ENCODE data around the gene RPL18A. TPM values are rescaled to one million over a fixed set of nuclear protein-coding genes. Genes with fewer than 3 reads are reported as not detected.

RPL18A gene
- total and polyA plus RNA-seq, 2 of the 13 experiments (the other 11 are each of a cell fraction or from before 2014, with no cell fraction given): 1,471 to 2,004 TPM

DNA sequence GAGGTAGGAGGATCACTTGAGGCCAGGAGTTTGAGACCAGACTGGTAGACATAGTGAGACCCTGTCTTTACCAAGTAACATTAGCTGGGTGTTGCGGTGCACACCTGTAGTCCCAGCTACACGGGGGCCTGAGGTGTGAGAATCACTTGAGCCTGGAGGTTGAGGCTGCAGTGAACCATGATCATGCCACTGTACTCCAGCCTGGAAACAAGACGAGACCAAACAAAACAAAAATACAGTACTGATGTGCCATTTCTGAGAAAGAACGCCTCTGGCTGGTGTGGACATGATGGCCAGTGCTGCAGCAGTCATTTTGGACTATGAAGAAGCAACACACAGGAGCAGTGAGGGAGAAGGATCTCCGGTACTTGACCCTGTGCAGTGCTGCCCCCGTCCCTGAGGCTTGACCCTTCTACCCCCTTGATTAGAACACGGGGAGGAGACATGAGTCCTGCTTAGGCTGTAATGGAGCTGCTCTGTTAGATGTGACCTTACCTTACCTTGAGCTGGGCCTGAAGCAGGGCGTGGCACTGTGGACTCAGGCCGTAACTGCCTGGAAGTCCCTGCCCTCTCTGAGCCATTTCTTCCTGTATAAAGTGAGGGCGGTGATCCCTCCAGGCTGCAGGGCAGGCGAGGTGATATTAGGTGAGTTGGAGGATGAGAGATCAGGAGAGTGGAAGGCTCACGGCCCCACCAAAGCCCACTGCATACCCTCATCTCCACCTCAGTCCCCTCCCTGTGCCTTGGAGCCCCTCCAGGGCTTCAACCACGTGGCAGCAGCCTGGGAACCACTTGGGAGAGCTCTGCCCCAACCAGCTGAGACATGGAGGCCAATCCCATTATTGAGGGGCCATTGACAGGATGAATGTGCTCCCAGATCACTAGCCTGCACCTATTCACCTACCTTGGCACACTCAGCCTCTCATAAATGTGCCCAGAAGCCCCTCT, 5.9 kb downstream of the RPL18A start (continued):
- no peak; the same call in 1 of the 2 replicates for TF ChIP-seq GABPB1 (CRISPR knock-in tag; IDR thresholded peaks at IDR 0.05)
- no peak for TF ChIP-seq ZNF3 (CRISPR knock-in tag; IDR thresholded peaks at IDR 0.05)
- no peak for TF ChIP-seq TGIF2 (CRISPR knock-in tag; IDR thresholded peaks at IDR 0.05)
- no peak for TF ChIP-seq ZNF207 (IDR thresholded peaks at IDR 0.05; ENCODE audit: borderline replicate concordance)
- no peak for TF ChIP-seq ZNF567 (CRISPR knock-in tag; IDR thresholded peaks at IDR 0.05; ENCODE audit: borderline replicate concordance)
- TF ChIP-seq, protein P1, sequence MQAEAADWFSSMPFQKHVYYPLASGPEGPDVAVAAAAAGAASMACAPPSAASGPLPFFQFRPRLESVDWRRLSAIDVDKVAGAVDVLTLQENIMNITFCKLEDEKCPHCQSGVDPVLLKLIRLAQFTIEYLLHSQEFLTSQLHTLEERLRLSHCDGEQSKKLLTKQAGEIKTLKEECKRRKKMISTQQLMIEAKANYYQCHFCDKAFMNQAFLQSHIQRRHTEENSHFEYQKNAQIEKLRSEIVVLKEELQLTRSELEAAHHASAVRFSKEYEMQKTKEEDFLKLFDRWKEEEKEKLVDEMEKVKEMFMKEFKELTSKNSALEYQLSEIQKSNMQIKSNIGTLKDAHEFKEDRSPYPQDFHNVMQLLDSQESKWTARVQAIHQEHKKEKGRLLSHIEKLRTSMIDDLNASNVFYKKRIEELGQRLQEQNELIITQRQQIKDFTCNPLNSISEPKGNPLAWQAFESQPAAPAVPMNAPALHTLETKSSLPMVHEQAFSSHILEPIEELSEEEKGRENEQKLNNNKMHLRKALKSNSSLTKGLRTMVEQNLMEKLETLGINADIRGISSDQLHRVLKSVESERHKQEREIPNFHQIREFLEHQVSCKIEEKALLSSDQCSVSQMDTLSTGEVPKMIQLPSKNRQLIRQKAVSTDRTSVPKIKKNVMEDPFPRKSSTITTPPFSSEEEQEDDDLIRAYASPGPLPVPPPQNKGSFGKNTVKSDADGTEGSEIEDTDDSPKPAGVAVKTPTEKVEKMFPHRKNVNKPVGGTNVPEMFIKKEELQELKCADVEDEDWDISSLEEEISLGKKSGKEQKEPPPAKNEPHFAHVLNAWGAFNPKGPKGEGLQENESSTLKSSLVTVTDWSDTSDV (CRISPR knock-in tag; IDR thresholded peaks at IDR 0.05): no peak
- no peak for TF ChIP-seq ZBTB7B (CRISPR knock-in tag; IDR thresholded peaks at IDR 0.05)
- TF ChIP-seq, protein P2, sequence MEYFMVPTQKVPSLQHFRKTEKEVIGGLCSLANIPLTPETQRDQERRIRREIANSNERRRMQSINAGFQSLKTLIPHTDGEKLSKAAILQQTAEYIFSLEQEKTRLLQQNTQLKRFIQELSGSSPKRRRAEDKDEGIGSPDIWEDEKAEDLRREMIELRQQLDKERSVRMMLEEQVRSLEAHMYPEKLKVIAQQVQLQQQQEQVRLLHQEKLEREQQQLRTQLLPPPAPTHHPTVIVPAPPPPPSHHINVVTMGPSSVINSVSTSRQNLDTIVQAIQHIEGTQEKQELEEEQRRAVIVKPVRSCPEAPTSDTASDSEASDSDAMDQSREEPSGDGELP (IDR thresholded peaks at IDR 0.05; ENCODE audit: borderline replicate concordance, low read depth): no peak
- no peak for TF ChIP-seq ZNF713 (CRISPR knock-in tag; IDR thresholded peaks at IDR 0.05)
- 0 out of 2 replicates have a peak, but pooled peaks have one; percentile 10 for TF ChIP-seq SAP130 (CRISPR knock-in tag; IDR thresholded peaks at IDR 0.05; ENCODE audit: low read depth)
- TF ChIP-seq MBNL3 (CRISPR knock-in tag; conservative IDR thresholded peaks at IDR 0.05): no peak
- no peak for TF ChIP-seq ZNF652 (CRISPR knock-in tag; IDR thresholded peaks at IDR 0.05; ENCODE audit: borderline replicate concordance, low read depth)
- peak; percentile 84; the same call in 1 of the 2 replicates for TF ChIP-seq ZNF326 (CRISPR knock-in tag; IDR thresholded peaks at IDR 0.05; ENCODE audit: borderline replicate concordance)
- TF ChIP-seq ZNF468 (CRISPR knock-in tag; IDR thresholded peaks at IDR 0.05): no peak
- no peak for TF ChIP-seq ZNF430 (CRISPR knock-in tag; IDR thresholded peaks at IDR 0.05)
- TF ChIP-seq MED8 (CRISPR knock-in tag; IDR thresholded peaks at IDR 0.05; ENCODE audit: insufficient replicate concordance): no peak
- no peak for TF ChIP-seq XBP1 (CRISPR knock-in tag; IDR thresholded peaks at IDR 0.05)
- no peak for TF ChIP-seq HNF4G (IDR thresholded peaks at IDR 0.05; ENCODE audit: borderline replicate concordance, low read depth, low read length)
- TF ChIP-seq HNF4G (CRISPR knock-in tag; IDR thresholded peaks at IDR 0.05; ENCODE audit: borderline replicate concordance, low read depth): no peak
- TF ChIP-seq HCFC1 (IDR thresholded peaks at IDR 0.05; ENCODE audit: low read depth, low read length): no peak
- TF ChIP-seq, protein P3, sequence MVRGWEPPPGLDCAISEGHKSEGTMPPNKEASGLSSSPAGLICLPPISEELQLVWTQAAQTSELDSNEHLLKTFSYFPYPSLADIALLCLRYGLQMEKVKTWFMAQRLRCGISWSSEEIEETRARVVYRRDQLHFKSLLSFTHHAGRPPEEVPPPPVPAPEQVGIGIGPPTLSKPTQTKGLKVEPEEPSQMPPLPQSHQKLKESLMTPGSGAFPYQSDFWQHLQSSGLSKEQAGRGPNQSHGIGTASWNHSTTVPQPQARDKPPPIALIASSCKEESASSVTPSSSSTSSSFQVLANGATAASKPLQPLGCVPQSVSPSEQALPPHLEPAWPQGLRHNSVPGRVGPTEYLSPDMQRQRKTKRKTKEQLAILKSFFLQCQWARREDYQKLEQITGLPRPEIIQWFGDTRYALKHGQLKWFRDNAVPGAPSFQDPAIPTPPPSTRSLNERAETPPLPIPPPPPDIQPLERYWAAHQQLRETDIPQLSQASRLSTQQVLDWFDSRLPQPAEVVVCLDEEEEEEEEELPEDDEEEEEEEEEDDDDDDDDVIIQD (CRISPR knock-in tag; IDR thresholded peaks at IDR 0.05; ENCODE audit: low read depth): no peak
- TF ChIP-seq, protein P4, sequence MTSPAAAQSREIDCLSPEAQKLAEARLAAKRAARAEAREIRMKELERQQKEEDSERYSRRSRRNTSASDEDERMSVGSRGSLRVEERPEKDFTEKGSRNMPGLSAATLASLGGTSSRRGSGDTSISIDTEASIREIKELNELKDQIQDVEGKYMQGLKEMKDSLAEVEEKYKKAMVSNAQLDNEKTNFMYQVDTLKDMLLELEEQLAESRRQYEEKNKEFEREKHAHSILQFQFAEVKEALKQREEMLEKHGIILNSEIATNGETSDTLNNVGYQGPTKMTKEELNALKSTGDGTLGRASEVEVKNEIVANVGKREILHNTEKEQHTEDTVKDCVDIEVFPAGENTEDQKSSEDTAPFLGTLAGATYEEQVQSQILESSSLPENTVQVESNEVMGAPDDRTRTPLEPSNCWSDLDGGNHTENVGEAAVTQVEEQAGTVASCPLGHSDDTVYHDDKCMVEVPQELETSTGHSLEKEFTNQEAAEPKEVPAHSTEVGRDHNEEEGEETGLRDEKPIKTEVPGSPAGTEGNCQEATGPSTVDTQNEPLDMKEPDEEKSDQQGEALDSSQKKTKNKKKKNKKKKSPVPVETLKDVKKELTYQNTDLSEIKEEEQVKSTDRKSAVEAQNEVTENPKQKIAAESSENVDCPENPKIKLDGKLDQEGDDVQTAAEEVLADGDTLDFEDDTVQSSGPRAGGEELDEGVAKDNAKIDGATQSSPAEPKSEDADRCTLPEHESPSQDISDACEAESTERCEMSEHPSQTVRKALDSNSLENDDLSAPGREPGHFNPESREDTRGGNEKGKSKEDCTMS (CRISPR knock-in tag; conservative IDR thresholded peaks at IDR 0.05): no peak

All from HepG2 (cell line).